Erythroblast (primary cell): ENCODE measurements around the gene SUSD2.

ENCODE experiments used
- GATA1 ChIP-seq: IDR thresholded peaks from 2 replicates; pipeline ENCODE4 v1.6.1; 2011; ENCODE audit warnings: low read depth, mild to moderate bottlenecking, control low read depth, low read length, moderate library complexity
- POLR2A ChIP-seq: IDR thresholded peaks from 2 replicates; pipeline ENCODE4 v1.6.1; 2011; ENCODE audit warnings: mild to moderate bottlenecking, low read length

DNA sequence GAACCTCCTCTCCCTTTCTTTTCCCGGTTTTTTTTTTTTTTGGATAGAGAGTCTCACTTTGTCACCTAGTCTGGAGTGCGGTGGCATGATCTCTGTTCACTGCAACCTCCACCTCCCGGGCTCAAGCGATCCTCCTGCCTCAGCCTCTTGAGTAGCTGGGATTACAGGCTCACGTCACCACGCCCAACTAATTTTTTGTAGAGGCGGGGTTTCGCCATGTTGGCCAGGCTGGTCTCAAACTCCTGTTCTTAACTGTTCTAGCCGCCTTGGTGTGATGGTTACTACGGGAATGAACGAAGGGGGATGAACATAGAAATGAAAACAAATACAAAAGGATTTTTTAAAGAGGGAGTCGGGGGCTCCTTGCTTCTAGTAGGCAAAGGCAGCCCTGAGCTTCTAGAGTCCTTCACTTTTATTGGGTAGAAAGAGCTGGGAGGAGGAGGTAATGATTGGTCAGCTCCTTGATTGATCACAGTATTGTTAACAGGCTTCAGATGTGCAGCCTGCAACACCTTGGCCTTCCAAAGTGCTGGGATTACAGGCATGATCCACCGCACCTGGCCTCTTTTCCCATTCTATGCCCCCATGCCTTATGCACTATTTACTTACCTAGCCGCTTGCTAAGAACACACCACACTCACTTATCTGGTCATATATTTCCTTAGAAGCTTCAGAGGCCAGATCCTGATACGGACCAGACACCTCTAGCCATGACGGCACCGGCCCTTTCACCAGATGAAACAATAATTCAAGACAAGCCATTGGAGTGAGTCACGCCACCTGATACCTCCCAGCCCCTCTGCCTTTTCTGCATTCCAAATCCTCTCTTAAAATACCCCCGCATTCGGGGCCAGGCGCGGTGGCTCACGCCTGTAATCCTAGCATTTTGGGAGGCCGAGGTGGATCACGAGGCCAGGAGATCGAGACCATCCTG is 20.7 kb downstream of the SUSD2 start:
- TF ChIP-seq POLR2A = no peak
- TF ChIP-seq GATA1 = no peak
